Measurements from ENCODE around the gene AVPR1B.

The AVPR1B gene, protein sequence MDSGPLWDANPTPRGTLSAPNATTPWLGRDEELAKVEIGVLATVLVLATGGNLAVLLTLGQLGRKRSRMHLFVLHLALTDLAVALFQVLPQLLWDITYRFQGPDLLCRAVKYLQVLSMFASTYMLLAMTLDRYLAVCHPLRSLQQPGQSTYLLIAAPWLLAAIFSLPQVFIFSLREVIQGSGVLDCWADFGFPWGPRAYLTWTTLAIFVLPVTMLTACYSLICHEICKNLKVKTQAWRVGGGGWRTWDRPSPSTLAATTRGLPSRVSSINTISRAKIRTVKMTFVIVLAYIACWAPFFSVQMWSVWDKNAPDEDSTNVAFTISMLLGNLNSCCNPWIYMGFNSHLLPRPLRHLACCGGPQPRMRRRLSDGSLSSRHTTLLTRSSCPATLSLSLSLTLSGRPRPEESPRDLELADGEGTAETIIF

DNA sequence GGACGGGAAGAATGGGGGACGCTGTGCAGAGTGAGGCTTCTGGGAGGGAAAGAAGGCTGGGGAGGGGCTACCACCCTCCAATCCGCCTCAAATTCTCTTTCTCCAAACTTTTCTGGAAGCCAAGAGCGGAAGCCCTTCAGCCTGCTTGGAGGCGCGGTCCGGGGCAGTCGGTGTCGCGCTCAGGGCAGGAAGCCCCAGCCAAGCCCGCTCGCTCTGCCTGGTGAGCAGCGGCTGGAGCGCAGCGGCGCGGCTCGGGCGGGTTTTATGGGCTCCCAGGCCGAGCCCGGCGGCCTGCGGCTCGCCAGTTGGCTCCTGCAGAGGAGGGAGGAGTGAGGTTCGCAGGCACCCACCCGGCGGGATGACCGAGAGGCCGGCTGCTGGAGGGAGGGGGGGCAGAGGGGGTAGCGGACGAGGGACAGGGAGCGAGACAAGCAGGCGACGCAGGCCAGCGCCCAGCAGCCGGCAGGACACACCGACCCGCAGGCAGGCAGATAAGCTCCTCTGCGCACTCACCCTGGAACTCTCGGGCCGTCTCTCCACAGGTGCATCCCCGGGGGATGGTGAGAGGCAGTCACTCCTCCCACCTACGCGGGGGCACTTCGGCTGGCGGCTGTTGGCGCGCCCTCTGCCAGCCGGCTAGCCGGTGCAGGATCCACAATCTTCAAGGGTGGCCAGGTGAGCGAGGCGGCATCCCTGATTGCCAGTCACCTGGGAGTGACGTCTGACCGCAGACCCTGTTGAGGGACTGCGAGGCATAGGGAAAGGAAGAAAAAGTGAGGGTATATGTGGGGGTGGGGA is at the start of gene AVPR1B:
Gene AVPR1B (minus strand): TSS at position 238 of the 798 bp plus-strand sequence. CDS start 498 bp downstream, outside the sequence.
- DNase-seq, result peak in 8 of 10 donors; percentile 20 to 91 (median 30)
- intact Hi-C loops (cut with DNase I), result no loop called here

DNA sequence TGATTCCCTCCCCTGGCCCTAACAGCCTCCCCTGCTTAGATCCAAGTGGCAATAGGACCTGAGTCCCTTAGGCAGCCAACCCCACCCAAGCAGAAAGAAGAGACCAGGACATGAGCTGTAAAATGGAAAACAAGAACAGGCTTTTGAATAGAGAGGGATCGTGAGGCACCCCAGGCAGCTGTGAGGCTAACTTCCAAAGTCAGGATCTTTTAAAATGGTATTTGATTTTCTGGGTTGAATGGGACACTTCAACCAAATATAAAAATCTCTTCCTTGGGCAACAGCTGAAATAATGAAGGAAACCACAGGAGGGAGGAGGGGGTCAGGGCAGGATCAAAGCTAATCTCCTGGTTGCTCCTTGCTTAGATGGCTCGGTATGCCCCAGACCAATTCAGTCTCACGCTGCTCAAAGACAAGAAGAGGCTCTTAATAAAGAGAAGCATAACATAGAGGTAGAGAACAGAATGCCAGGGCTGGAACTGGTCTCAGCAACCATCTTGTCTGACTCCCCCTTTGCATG is 28.6 kb upstream of the AVPR1B start:
- intact Hi-C loops (cut with DNase I), result no loop called here
- no peak for DNase-seq

DNA sequence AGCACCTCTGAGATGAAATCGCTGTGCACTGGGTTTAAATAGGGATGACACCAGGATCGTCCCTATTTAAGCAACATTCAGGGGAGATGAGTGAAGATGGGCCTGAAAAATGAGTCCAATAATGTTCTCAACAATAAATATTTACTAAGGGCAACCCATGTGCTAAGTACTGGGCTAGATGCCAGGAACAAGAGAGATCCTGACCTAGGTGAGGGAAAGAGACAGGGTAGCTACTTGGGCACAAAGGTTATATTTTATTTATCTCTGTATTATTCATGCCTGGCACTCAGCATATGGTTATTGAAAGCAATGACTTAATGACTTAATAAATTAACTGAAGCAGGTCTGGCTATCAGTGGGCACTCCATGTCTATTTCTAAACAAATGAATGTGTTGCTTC is 27.4 kb upstream of the AVPR1B start:
- DNase-seq, result no peak
- intact Hi-C loops (cut with DNase I), result no loop called here

DNA sequence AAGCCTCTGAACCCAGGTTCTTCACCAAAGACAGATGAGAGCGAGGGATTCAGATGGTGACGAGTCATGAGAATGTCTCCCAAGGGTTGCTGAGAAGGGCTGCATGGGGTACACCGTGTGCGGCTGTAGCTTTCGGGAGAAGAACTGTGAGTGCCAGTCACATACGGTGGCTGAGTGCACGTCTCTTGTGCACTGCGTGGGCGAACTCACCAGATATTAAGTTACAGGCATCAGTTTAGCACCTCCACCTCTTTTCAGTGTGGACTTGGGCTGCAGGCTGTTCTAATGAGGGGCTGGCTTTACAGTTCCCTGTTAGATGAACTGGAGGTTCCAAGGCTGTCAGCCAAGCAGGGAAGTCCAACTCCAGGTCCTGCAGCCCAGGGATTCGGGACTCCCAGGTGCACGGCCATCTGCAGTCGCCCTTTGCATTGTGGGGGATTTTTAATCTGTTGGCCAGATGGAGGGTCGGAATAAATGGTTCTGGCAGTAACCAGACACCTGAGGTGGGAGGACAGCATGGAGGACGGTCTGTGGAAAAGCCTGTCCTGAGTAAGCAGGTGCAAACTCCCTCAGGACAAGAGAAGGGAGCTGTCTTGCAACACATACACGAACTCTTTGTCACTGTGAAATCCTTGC is 26.5 kb upstream of the AVPR1B start:
- DNase-seq, result no peak
- intact Hi-C loops (cut with DNase I), result no loop called here

DNA sequence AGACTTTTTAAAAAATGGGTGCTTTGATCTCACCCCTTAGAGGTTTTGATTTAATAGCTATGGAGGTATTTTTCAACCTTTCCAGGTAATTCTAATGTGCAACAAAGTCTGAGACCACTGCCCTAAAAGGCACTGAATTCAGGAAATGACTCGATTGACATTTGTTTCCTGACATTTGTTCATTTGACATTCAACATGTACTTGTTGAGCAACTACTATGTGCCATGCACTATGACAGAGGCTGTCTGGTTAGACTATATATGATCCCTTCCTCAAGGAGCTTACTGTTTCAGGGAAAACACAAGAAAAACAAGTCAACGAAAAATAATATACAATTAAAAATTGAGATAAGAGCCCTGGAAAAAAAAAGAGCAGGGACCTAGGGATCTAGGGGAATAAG is 25.6 kb upstream of the AVPR1B start:
- intact Hi-C loops (cut with DNase I), result no loop called here
- no peak for DNase-seq

DNA sequence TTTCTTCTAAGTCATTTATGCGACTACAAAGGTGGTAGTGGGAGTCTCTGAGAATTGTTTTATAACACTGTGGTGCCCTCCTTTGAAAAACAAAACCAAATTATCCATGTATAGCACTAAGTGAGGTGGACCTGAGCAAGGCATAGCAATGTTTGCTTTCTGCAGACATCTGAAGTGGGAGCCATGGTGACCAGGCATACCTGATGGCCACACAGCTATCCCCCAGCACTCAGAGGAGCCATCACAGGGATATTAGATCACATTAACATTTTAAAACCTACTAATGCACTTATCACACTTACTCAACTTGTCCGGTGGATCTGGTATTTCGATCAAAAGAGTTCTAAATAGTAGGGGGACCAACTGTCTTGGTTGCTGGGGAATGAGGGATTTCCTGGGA is 24.8 kb upstream of the AVPR1B start:
- intact Hi-C loops (cut with DNase I), result no loop called here

DNA sequence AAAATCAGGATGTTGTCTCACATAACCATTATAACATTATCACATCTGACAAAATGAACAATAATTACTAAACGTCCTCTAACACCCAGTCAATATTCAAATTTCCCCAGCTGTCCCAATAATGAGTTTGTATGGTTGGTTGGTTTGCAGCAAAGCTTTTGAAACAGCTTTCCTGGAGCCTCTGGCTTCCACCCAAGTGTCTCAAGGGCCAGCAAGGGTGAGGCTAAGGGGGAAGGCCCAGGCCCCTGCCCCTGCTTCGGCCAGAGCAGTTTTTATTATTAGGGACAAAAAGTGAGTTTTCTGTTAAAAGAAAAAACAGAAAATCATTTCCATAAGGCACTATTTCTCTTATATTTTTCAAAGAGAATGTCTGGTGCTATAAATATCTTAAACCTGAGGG is 19.1 kb upstream of the AVPR1B start:
- intact Hi-C loops (cut with DNase I), result no loop called here
- DNase-seq, result no peak

More for the DNA sequence above, 24.8 kb upstream of the AVPR1B start:
- no peak for DNase-seq

DNA sequence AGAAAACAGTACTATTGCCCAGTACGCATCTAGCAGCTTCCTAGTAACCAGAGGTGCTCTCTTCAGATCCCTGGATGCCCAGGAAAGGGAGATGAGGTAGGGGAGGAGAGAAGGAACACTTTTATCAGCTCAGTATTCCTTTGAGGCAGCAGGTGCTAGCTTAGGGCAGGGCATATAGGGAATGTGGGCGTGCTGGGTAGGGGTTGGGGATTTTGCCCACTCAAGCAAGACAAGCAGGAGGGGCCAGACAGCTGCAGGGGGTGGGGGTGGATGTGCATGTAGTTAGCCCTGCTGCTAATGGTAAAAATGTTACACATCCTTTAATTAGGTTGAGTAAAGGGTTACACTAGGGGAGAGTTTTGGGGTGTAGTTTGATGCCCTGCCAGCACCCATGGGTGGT is 18.1 kb upstream of the AVPR1B start:
- intact Hi-C loops (cut with DNase I), result no loop called here
- DNase-seq, result no peak

DNA sequence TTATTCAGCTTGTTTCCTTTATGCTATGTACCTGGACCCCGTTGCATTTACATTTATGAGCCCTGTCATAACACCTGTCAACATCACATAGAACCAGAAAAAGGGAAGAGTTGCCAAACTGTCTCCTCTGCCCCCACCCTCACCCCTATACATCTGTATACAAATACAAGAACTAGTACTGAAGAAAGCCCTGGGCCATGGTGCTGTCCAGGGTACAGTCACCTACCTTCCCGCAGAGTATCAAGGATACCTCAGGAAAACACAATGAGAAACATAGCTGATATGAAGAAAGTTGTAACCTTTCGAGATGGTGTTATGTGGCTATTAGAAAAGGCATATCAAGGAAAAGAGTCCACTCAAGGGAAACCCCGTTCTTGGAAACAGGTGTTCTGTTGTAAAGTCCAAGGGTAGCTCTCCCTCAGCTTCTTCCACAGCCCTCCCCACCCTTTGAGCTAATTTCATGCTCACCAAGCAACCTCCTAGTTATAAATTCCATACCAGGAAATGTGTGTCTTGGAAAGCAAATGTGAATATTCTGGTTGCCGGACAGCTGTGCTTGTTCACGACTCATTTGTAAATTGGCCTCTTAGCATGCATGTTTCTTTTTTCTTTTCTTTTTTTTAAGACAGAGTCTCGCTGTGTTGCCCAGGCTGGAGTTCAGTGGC is 16.7 kb upstream of the AVPR1B start:
- intact Hi-C loops (cut with DNase I), result no loop called here
- no peak for DNase-seq

DNA sequence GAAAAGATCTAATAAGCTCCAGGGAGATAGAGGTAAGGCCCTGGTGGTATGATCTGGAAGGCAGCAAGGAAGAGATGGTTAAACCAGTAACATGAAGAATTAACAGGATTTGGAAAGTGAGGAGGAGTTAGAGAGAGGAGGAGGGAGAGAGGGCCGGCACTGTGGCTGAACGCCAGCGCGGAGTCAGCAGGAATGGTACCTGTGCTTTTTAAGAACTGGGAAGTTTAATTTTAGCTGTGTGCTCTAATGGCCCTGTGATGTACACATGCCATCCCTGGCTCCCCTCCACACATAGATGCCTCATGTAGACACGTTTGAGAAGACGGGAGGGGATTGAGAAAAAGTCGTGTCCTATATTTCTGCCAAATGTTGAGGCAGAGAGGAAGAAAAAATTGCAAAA is 13.8 kb upstream of the AVPR1B start:
- no peak for DNase-seq
- intact Hi-C loops (cut with DNase I), result no loop called here

DNA sequence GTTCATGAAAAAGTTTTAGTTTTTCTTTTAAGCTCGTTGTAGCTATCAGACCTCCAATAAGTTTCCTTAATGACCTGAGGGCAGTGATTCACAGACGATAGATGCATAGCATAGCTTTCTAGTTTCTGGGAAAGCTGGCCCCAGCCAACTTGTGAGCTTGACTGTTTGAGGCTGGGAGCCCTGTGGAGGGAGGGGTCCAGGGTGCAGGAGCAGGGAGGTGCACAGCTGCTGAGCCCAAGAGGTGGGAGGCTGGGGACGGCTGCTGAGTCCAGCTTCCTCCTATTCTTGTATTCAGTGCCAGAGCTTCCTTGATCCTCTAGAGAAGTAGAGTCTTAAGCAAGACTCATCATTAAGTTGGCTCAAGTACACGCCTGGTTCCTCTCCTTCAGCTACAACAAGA is 11.0 kb upstream of the AVPR1B start:
- DNase-seq, result no peak
- intact Hi-C loops (cut with DNase I), result no loop called here

DNA sequence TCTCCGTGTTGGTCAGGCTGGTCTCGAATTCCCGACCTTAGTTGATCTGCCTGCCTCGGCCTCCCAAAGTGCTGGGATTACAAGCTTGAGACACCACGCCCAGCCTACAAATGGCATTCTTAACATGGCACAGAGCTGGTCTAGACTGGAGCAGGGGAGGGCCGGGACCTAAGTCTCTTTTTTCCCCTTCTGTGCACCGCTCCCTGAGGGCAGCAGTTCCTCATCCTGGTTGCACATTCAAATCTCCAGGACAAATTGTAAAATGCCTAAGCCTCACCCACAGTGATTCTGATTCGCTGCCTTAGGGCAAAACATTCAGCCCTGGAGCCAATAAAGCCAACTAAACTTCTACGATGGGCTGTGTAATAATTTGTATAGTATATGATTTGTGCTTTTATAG is 10.1 kb upstream of the AVPR1B start:
- DNase-seq, result no peak
- intact Hi-C loops (cut with DNase I), result no loop called here

DNA sequence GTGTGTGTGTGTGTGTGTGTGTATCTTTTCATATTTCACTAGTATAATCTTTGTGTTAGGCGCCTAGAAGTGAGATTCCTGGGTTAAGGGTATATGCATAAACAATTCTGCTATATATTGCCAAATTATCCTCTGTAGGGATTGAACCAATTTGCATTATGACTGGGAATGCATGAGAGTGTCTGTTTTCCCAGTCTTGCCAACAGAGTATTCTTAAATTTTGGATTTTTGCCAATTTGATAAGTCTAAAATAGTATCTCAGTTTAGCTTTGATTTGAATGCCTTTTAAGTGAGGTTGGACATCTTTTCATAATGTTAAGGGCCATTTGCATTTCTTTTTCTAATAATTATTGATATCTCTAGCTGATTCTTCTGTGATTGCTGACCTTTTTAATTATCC is 8.2 kb upstream of the AVPR1B start:
- DNase-seq, result no peak

DNA sequence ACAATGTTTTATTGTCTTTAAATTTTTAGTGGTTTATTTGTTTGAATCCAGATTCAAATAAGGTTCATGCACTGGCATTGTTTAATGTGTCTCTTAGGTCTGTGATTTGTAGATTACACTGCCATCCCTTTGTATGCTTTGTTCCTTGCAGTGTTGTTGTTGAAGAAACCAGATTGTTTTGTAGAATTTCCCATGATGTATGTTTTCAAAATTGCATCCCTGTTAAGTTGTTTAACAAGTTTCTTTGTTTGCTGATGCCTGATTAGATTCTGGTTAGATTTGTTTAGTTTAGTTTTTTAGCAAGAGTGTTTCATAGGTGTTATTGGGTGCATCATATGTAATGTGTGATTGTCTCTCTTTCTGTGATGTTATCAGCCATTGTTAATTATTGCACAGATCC is 5.5 kb upstream of the AVPR1B start:
- intact Hi-C loops (cut with DNase I), result no loop called here
- DNase-seq, result no peak

More for the DNA sequence above, 8.2 kb upstream of the AVPR1B start:
- intact Hi-C loops (cut with DNase I), result no loop called here

DNA sequence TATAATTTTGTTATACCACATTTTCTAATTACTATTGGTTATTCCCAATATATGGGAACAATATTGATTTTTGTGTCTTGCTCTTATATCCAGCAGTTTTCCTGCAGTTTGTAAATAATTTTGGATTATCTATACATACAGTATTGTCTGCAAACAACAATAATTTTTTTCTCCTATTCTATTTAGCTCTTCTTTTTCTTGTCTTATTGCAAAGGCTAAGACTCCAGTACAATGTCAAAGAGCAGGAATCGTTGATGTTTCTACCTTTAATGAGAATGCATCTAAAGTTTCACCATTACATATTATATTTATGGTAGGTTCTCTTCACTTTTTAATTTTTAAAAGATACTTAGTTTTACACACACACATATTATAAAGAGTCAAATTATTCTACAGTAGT is 4.1 kb upstream of the AVPR1B start:
- DNase-seq, result no peak
- intact Hi-C loops (cut with DNase I), result no loop called here

DNA sequence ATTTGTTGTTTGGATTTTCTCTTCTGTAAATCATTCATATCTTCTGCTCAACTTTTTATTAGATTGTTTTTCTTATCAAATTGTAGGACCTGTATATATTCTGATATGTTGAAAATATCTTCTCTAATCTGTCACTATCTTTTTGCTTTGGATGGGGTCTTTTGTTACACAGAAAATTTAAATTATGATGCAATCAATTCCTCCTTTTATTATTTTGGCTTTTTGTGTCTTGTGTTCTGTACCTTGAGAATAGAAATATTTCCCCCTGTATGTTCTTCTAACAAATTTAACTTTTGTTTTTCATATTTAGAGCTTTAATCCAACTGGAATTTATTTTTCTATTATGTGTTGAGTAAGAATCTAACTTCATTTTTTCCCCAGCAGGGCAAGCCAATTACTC is 3.2 kb upstream of the AVPR1B start:
- intact Hi-C loops (cut with DNase I), result no loop called here
- no peak for DNase-seq

DNA sequence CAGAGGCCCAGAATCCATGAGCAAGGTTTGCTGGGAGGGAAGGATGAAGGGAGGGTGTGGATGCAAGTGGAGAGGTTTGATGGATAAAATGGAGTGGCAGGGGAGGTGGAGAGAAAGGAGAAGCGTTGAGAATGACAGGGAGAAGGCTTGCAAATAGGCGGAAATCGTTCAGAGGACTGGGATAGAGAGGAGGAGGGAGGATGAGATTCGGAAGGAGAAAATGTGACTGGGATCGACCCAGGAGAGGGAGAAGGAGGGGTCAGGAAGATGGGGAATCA is 376 bp downstream of the AVPR1B start:
- intact Hi-C loops (cut with DNase I), result no loop called here
- DNase-seq, result no peak

DNA sequence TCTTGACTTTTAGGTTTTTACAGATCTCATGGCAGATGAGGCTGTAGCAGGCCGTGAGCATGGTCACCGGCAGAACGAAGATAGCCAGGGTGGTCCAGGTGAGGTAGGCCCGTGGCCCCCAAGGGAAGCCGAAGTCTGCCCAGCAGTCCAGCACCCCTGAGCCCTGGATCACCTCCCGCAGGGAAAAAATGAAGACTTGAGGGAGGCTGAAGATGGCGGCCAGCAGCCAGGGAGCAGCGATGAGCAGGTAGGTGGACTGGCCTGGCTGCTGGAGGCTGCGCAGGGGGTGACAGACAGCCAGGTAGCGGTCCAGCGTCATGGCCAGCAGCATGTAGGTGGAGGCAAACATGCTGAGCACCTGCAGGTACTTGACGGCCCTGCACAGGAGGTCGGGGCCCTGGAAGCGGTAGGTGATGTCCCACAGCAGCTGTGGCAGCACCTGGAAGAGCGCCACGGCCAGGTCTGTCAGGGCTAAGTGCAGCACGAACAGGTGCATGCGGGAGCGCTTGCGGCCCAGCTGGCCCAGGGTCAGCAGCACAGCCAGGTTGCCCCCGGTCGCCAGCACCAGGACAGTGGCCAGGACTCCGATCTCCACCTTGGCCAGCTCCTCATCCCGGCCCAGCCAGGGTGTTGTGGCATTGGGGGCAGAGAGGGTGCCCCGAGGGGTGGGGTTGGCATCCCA is 856 bp downstream of the AVPR1B start:
- DNase-seq, result no peak
- intact Hi-C loops (cut with DNase I), result no loop called here

DNA sequence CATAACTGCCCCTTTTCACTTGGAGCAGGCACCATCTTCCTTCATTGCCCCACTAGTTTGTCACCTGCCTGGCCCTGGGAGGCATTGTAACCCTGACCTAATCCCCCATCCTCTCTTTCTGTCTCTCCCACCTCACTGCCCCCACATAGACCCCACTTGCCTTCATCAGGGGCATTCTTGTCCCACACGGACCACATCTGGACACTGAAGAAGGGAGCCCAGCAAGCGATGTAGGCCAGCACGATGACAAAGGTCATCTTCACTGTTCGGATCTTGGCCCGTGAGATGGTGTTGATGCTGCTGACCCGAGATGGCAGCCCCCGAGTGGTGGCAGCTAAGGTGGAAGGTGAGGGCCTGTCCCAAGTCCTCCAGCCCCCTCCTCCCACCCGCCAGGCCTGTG is 1.4 kb downstream of the AVPR1B start:
- DNase-seq, result no peak
- intact Hi-C loops (cut with DNase I), result no loop called here

All from posterior cingulate gyrus (tissue), 11 donors.